ENCODE measurements around the gene SLC39A7. TPM values are rescaled to one million over a fixed set of nuclear protein-coding genes. Genes with fewer than 3 reads are reported as not detected.
A peak's percentile ranks its signal among the peaks of the same experiment; 100 is the strongest.

Gene SLC39A7
- total RNA-seq, 1 donor from 2014 or later = 225 TPM

Small RNA genes lying within 50 kb of the gene (microRNA-seq; reads per million reads assigned to microRNA genes)
- gene MIR219A1 (ENCODE audit: borderline number of aligned reads) = 5.5 reads per million, percentile 4 among the genes with 10 or more reads in this experiment

Other genes starting within 250 kb of the SLC39A7 start
- 3.6 to 5.5 TPM (median 5.4 TPM) in 3 replicates for gene HLA-DMA, start 247.8 kb upstream of the SLC39A7 start, total RNA-seq
- 149 to 165 TPM (median 150 TPM) in 3 replicates for gene BRD2, start 232.3 kb upstream of the SLC39A7 start, total RNA-seq
- not detected in 3 replicates for gene HLA-DOA, start 191.3 kb upstream of the SLC39A7 start, total RNA-seq
- 0.65 to 1.3 TPM (median 1.2 TPM) in 3 replicates for gene HLA-DPA1, start 127.2 kb upstream of the SLC39A7 start, total RNA-seq
- gene HLA-DPB1, start 124.9 kb upstream of the SLC39A7 start, total RNA-seq = 2.8 to 2.9 TPM (median 2.8 TPM) in 3 replicates
- gene COL11A2, start 8.4 kb upstream of the SLC39A7 start, total RNA-seq = 2.8 to 10.0 TPM (median 10.0 TPM) in 3 replicates
- 45.1 to 51.5 TPM (median 46.5 TPM) in 3 replicates for gene RXRB, start 202 bp upstream of the SLC39A7 start, total RNA-seq
- gene HSD17B8, start 3.8 kb downstream of the SLC39A7 start, total RNA-seq = 0.60 to 2.8 TPM (median 1.1 TPM) in 3 replicates
- 42.8 to 49.7 TPM (median 44.5 TPM) in 3 replicates for gene RING1, start 7.6 kb downstream of the SLC39A7 start, total RNA-seq
- gene VPS52, start 71.0 kb downstream of the SLC39A7 start, total RNA-seq = 35.8 to 49.9 TPM (median 36.0 TPM) in 3 replicates
- gene RPS18, start 71.2 kb downstream of the SLC39A7 start, total RNA-seq = 1,578 to 1,963 TPM (median 1,582 TPM) in 3 replicates
- 6.5 to 9.2 TPM (median 7.3 TPM) in 3 replicates for gene B3GALT4, start 76.3 kb downstream of the SLC39A7 start, total RNA-seq
- gene WDR46, start 88.4 kb downstream of the SLC39A7 start, total RNA-seq = 42.4 to 79.7 TPM (median 48.1 TPM) in 3 replicates
- 25.3 to 35.5 TPM (median 27.8 TPM) in 3 replicates for gene PFDN6, start 88.7 kb downstream of the SLC39A7 start, total RNA-seq
- 39.2 to 54.5 TPM (median 50.5 TPM) in 3 replicates for gene RGL2, start 98.1 kb downstream of the SLC39A7 start, total RNA-seq
- 86.2 to 102 TPM (median 88.1 TPM) in 3 replicates for gene TAPBP, start 113.2 kb downstream of the SLC39A7 start, total RNA-seq
- 21.4 to 22.2 TPM (median 22.1 TPM) in 3 replicates for gene ZBTB22, start 116.9 kb downstream of the SLC39A7 start, total RNA-seq
- gene DAXX, start 122.1 kb downstream of the SLC39A7 start, total RNA-seq = 26.3 to 27.1 TPM (median 26.4 TPM) in 3 replicates
- 7.4 to 10.4 TPM (median 8.1 TPM) in 3 replicates for gene KIFC1, start 191.0 kb downstream of the SLC39A7 start, total RNA-seq
- gene PHF1, start 210.1 kb downstream of the SLC39A7 start, total RNA-seq = 39.0 to 43.2 TPM (median 42.7 TPM) in 3 replicates
- 204 to 241 TPM (median 218 TPM) in 3 replicates for gene CUTA, start 217.2 kb downstream of the SLC39A7 start, total RNA-seq
- 24.2 to 32.6 TPM (median 24.7 TPM) in 3 replicates for gene SYNGAP1, start 219.2 kb downstream of the SLC39A7 start, total RNA-seq

Measured in chondrocyte (in vitro differentiated cells).